HEK293T (cell line): ENCODE measurements around the gene GABRR3.

Experiments
- ARNT ChIP-seq: fragments of 450-650 bp; IDR thresholded peaks from 2 replicates; pipeline ENCODE4 v1.6.1; 2017; ENCODE audit warnings: mild to moderate bottlenecking
- BHLHE40 ChIP-seq: fragments of 450-650 bp; IDR thresholded peaks from 2 replicates; pipeline ENCODE4 v1.6.1; 2016; ENCODE audit warnings: mild to moderate bottlenecking, moderate library complexity, borderline replicate concordance
- ELF4 ChIP-seq: fragments of 450-650 bp; IDR thresholded peaks from 2 replicates; pipeline ENCODE4 v1.6.1; 2017; ENCODE audit warnings: antibody characterized with exemption
- FOXA1 ChIP-seq: fragments of 450-650 bp; IDR thresholded peaks from 2 replicates; pipeline ENCODE4 v1.6.1; 2016; ENCODE audit warnings: mild to moderate bottlenecking
- FOXK2 ChIP-seq: fragments of 450-650 bp; IDR thresholded peaks from 2 replicates; pipeline ENCODE4 v1.6.1; 2016; ENCODE audit warnings: mild to moderate bottlenecking
- FOXM1 ChIP-seq: fragments of 450-650 bp; IDR thresholded peaks from 2 replicates; pipeline ENCODE4 v1.6.1; 2017; ENCODE audit warnings: mild to moderate bottlenecking, borderline replicate concordance
- HDGF ChIP-seq: fragments of 450-650 bp; IDR thresholded peaks from 2 replicates; pipeline ENCODE4 v1.6.1; 2017; ENCODE audit warnings: antibody characterized with exemption, borderline replicate concordance
- LEF1 ChIP-seq: fragments of 450-650 bp; IDR thresholded peaks from 2 replicates; pipeline ENCODE4 v1.6.1; 2017; ENCODE audit warnings: mild to moderate bottlenecking, borderline replicate concordance
- NFRKB ChIP-seq: fragments of 450-650 bp; IDR thresholded peaks from 2 replicates; pipeline ENCODE4 v1.6.1; 2016; ENCODE audit warnings: mild to moderate bottlenecking, moderate library complexity
- SP1 ChIP-seq: fragments of 450-650 bp; IDR thresholded peaks from 2 replicates; pipeline ENCODE4 v1.6.1; 2017
- SUZ12 ChIP-seq: fragments of 450-650 bp; IDR thresholded peaks from 2 replicates; pipeline ENCODE4 v1.6.1; 2016; ENCODE audit warnings: mild to moderate bottlenecking
- TARDBP ChIP-seq: fragments of 450-650 bp; IDR thresholded peaks from 2 replicates; pipeline ENCODE4 v1.6.1; 2016
- ZNF384 ChIP-seq: fragments of 450-650 bp; IDR thresholded peaks from 2 replicates; pipeline ENCODE4 v1.6.1; 2016

GRCh38 chr3:98057631-98058030 lies 22.5 kb upstream of the GABRR3 start:
- TF ChIP-seq BHLHE40, result no peak
- TF ChIP-seq TARDBP, result no peak
- TF ChIP-seq ELF4, result no peak
- no peak for TF ChIP-seq ZNF384
- TF ChIP-seq SP1, result no peak
- TF ChIP-seq FOXA1, result no peak
- no peak for TF ChIP-seq ARNT
- no peak for TF ChIP-seq HDGF
- no peak for TF ChIP-seq NFRKB
- no peak for TF ChIP-seq FOXM1
- no peak for TF ChIP-seq FOXK2
- no peak for TF ChIP-seq LEF1
- TF ChIP-seq SUZ12, result no peak
